Glomerular endothelial cell (primary cell): ENCODE measurements around the gene PCED1B. TPM values are rescaled to one million over a fixed set of nuclear protein-coding genes. Genes with fewer than 3 reads are reported as not detected.
"Not testable (repeated sequence)": the region's sequence is repeated elsewhere in the genome, so short reads cannot be mapped to it uniquely, and the experiment has no call there.

Source experiments
- DNase-seq: peaks from one replicate; pipeline ENCODE4 v3.0.0-alpha.2; 2011; ENCODE audit warnings: low read depth, low spot score; ENCODE audit errors: extremely low read depth
- total RNA-seq: library from RNA; depleted of rRNA; stranded (reverse); fragments of >200 nt; gene quantifications from 2 replicates; pipeline ENCODE4 v1.2.3, GENCODE V29; 2015

The PCED1B gene
- total RNA-seq, 1 donor from 2014 or later, result 0.70 TPM

- DNase-seq, result no peak
Observed at GRCh38 chr12:47114481-47114892, 35.1 kb downstream of the PCED1B start.

GRCh38 chr12:47117305-47117704 is 37.9 kb downstream of the PCED1B start:
- DNase-seq, result not testable (repeated sequence)

- no peak for DNase-seq
Observed at GRCh38 chr12:47120736-47121135, 41.3 kb downstream of the PCED1B start.

- DNase-seq, result no peak
Observed at GRCh38 chr12:47121146-47121545, 41.7 kb downstream of the PCED1B start.

GRCh38 chr12:47122602-47123001 is 43.2 kb downstream of the PCED1B start:
- DNase-seq, result no peak

- DNase-seq, result no peak
Observed at GRCh38 chr12:47123730-47124129, 44.3 kb downstream of the PCED1B start.

GRCh38 chr12:47124451-47124850 is 45.0 kb downstream of the PCED1B start:
- DNase-seq, result no peak

- DNase-seq, result no peak
Observed at GRCh38 chr12:47126246-47126645, 46.8 kb downstream of the PCED1B start.

GRCh38 chr12:47131011-47131410 is 51.6 kb downstream of the PCED1B start:
- DNase-seq, result no peak

- no peak for DNase-seq
Observed at GRCh38 chr12:47134005-47134404, 54.6 kb downstream of the PCED1B start.

- no peak for DNase-seq
Observed at GRCh38 chr12:47135578-47135977, 56.2 kb downstream of the PCED1B start.

GRCh38 chr12:47139000-47139681 is 59.7 kb downstream of the PCED1B start:
- DNase-seq, result no peak

GRCh38 chr12:47141459-47141858 is 62.0 kb downstream of the PCED1B start:
- no peak for DNase-seq

- no peak for DNase-seq
Observed at GRCh38 chr12:47144769-47145168, 65.3 kb downstream of the PCED1B start.

- no peak for DNase-seq
Observed at GRCh38 chr12:47145188-47145587, 65.8 kb downstream of the PCED1B start.

GRCh38 chr12:47147739-47148138 is 68.3 kb downstream of the PCED1B start:
- no peak for DNase-seq

GRCh38 chr12:47149146-47149545 is 69.7 kb downstream of the PCED1B start:
- no peak for DNase-seq

GRCh38 chr12:47152095-47152494 is 72.7 kb downstream of the PCED1B start:
- no peak for DNase-seq

- DNase-seq, result no peak
Observed at GRCh38 chr12:47155457-47156166, 76.2 kb downstream of the PCED1B start.

- peak; percentile 4 for DNase-seq
Observed at GRCh38 chr12:47156167-47156736, 76.8 kb downstream of the PCED1B start.

- no peak for DNase-seq
Observed at GRCh38 chr12:47158792-47159191, 79.4 kb downstream of the PCED1B start.

- DNase-seq, result no peak
Observed at GRCh38 chr12:47159348-47159747, 79.9 kb downstream of the PCED1B start.
